Hepatocyte (in vitro differentiated cells): ENCODE results near the gene KCNIP3. TPM values are rescaled to one million over a fixed set of nuclear protein-coding genes. Genes with fewer than 3 reads are reported as not detected.

Source experiments
- DNase-seq: peaks from one replicate; pipeline ENCODE4 v3.0.0-alpha.2; 2016; ENCODE audit warnings: low spot score
- H2AFZ ChIP-seq: fragments of 200-600 bp; sonication (generic); 2 replicates; pipeline ENCODE4 v1.6.0; 2016; ENCODE audit warnings: antibody characterized with exemption, mild to moderate bottlenecking
- H3K27ac ChIP-seq: fragments of 200-600 bp; sonication (generic); 2 replicates; pipeline ENCODE4 v1.5.1; 2016; ENCODE audit warnings: mild to moderate bottlenecking
- H3K27me3 ChIP-seq: fragments of 200-600 bp; sonication (generic); 2 replicates; pipeline ENCODE4 v1.6.1; 2016
- H3K36me3 ChIP-seq: fragments of 200-600 bp; sonication (generic); replicated peaks from 2 replicates; pipeline ENCODE4 v1.5.1; 2016; ENCODE audit warnings: low read depth; ENCODE audit not compliant: insufficient read depth
- H3K4me1 ChIP-seq: fragments of 200-600 bp; sonication (generic); 2 replicates; pipeline ENCODE4 v1.5.1; 2016; ENCODE audit warnings: mild to moderate bottlenecking, moderate library complexity; ENCODE audit not compliant: insufficient read depth
- H3K4me2 ChIP-seq: fragments of 200-600 bp; sonication (generic); 2 replicates; pipeline ENCODE4 v1.6.0; 2016
- H3K4me3 ChIP-seq: fragments of 200-600 bp; sonication (generic); 2 replicates; pipeline ENCODE4 v1.5.1; 2016; ENCODE audit warnings: mild to moderate bottlenecking
- H3K79me2 ChIP-seq: fragments of 200-600 bp; sonication (generic); 2 replicates; pipeline ENCODE4 v1.6.0; 2017; ENCODE audit warnings: mild to moderate bottlenecking
- H3K9me2 ChIP-seq: fragments of 200-600 bp; sonication (generic); replicated peaks from 2 replicates; pipeline ENCODE4 v1.6.0; 2017; ENCODE audit warnings: mild to moderate bottlenecking; ENCODE audit not compliant: insufficient read depth
- H3K9me3 ChIP-seq: fragments of 200-600 bp; sonication (generic); 2 replicates; pipeline ENCODE4 v1.5.1; 2016; ENCODE audit warnings: low read depth, mild to moderate bottlenecking
- H4K20me1 ChIP-seq: fragments of 200-600 bp; sonication (generic); 2 replicates; pipeline ENCODE4 v1.6.0; 2016; ENCODE audit warnings: mild to moderate bottlenecking; ENCODE audit not compliant: insufficient read depth, poor library complexity, severe bottlenecking
- EZH2 ChIP-seq: fragments of 200-600 bp; sonication (generic); IDR thresholded peaks from 2 replicates; pipeline ENCODE4 v1.6.1; 2016; ENCODE audit warnings: antibody characterized with exemption, mild to moderate bottlenecking, borderline replicate concordance
- EZH2phosphoT487 ChIP-seq: fragments of 200-600 bp; sonication (generic); IDR thresholded peaks from one replicate; pipeline ENCODE4 v1.6.1; 2018; ENCODE audit warnings: antibody characterized with exemption, mild to moderate bottlenecking, low read depth, moderate library complexity; ENCODE audit not compliant: unreplicated experiment, severe bottlenecking
- WGBS: methylation state at CpG from one replicate; pipeline ENCODE4 v1.1.6; 2016; ENCODE audit warnings: low lambda C conversion rate; ENCODE audit errors: missing lambda C conversion rate; 5-methylcytosine and 5-hydroxymethylcytosine counted together
- polyA plus RNA-seq: library from polyadenylated mRNA; unstranded; fragments of >200 nt; fragmentation: Nextera tagmentation; extraction: Ambion mirVana; gene quantifications from 2 replicates; pipeline ENCODE4 v1.2.1, GENCODE V29; 2016
- total RNA-seq: library from RNA; depleted of rRNA; stranded (reverse); fragments of >200 nt; gene quantifications from 2 replicates; pipeline ENCODE4 v1.2.3, GENCODE V29; 2014
- TF ChIP-seq, protein P1 (sequence below): fragments of 200-600 bp; sonication (generic); IDR thresholded peaks from 2 replicates; pipeline ENCODE4 v1.5.1; 2016; ENCODE audit warnings: antibody characterized with exemption, mild to moderate bottlenecking; ENCODE audit not compliant: poor library complexity

KCNIP3 gene
- total and polyA plus RNA-seq, 2 experiments from 2014 or later: 6.1 to 6.5 TPM

DNA sequence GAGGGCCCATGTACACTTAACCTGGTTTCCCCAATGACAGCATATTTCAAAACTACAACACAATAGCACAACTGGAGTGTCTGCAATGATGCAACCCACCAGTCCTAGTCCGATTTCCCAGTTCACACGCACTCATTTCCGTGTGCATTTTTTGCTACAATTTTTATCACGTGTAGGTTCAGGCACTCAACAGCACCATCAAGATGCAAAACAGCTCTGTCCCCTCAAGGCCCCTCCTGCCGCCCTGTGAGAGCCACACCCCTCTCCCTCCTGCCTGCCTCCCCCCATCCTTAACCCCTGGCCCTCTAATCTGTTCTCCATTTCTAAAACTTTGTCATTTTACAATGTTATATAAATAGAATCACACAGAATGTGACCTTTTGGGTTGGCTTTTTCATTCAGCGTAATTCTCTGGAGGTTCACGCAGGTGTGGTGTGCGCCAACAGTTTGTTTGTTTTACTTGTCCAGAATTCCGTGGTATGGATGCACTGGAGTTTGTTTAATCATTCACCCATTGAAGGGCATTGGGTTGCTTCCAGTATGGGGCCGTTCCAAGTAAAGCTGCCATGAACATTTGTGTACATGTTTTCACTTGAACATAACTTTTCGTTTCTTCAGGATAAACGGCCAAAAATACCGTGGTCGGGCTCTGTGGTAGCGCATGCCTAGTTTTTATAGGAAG lies 8.4 kb downstream of the KCNIP3 start:
- H2AFZ ChIP-seq: no peak overlapping the region
- H3K27ac ChIP-seq: no peak overlapping the region
- TF ChIP-seq EZH2: no peak
- no peak for TF ChIP-seq EZH2phosphoT487
- TF ChIP-seq, protein P1, sequence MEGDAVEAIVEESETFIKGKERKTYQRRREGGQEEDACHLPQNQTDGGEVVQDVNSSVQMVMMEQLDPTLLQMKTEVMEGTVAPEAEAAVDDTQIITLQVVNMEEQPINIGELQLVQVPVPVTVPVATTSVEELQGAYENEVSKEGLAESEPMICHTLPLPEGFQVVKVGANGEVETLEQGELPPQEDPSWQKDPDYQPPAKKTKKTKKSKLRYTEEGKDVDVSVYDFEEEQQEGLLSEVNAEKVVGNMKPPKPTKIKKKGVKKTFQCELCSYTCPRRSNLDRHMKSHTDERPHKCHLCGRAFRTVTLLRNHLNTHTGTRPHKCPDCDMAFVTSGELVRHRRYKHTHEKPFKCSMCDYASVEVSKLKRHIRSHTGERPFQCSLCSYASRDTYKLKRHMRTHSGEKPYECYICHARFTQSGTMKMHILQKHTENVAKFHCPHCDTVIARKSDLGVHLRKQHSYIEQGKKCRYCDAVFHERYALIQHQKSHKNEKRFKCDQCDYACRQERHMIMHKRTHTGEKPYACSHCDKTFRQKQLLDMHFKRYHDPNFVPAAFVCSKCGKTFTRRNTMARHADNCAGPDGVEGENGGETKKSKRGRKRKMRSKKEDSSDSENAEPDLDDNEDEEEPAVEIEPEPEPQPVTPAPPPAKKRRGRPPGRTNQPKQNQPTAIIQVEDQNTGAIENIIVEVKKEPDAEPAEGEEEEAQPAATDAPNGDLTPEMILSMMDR: no peak
- no peak for DNase-seq
- H3K4me2 ChIP-seq: no peak overlapping the region
- H3K4me3 ChIP-seq: no peak overlapping the region
- H3K36me3 ChIP-seq: no peaks in the 10 kb centered on the region
- no peaks in the 10 kb centered on the region for H3K79me2 ChIP-seq
- whole genome bisulfite sequencing: 63% methylated on average over 15 of the region's 15 CpGs
- no peaks in the 10 kb centered on the region for H3K9me2 ChIP-seq
- no peaks in the 10 kb centered on the region for H3K9me3 ChIP-seq
- no peaks in the 10 kb centered on the region for H4K20me1 ChIP-seq
- no peaks in the 10 kb centered on the region for H3K27me3 ChIP-seq
- H3K4me1 ChIP-seq: no peaks in the 10 kb centered on the region

- DNase-seq: no peak
- H3K36me3 ChIP-seq: no peaks in the 10 kb centered on the region
- no peak overlapping the region for H3K4me3 ChIP-seq
- no peaks in the 10 kb centered on the region for H3K9me2 ChIP-seq
- no peaks in the 10 kb centered on the region for H3K9me3 ChIP-seq
- no peaks in the 10 kb centered on the region for H3K79me2 ChIP-seq
- WGBS: 86% methylated on average over 9 of the region's 10 CpGs
- TF ChIP-seq EZH2 (no peak), EZH2phosphoT487 (no peak)
- TF ChIP-seq, protein P1: no peak
- no peaks in the 10 kb centered on the region for H4K20me1 ChIP-seq
- no peak overlapping the region for H3K4me2 ChIP-seq
- no peaks in the 10 kb centered on the region for H3K27me3 ChIP-seq
- H2AFZ ChIP-seq: no peak overlapping the region
- no peaks in the 10 kb centered on the region for H3K4me1 ChIP-seq
- no peak overlapping the region for H3K27ac ChIP-seq
Measured at GRCh38 chr2:95306336-95306895, 9.3 kb downstream of the KCNIP3 start.

DNA sequence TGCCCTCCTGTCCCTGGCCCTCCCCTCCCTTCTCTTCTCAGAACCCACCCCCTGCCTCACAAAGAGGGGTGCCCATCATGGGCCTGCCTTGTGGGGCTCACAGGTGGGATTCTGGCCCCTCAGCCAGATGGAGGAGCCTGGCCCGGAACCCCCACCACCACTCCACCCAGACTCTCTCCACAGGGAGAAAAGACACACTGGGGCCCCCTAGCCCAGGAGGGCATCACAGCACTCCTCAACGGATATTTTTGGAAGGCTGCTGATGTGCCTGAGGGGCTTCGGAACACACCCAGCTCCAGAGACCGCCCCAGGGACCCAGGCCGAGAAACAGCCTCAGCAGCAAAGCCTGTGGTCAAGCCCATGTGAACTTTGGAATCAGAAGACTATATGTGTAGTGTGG lies 9.9 kb downstream of the KCNIP3 start:
- no peak for TF ChIP-seq EZH2
- TF ChIP-seq EZH2phosphoT487: no peak
- TF ChIP-seq, protein P1: no peak
- no peaks in the 10 kb centered on the region for H3K9me3 ChIP-seq
- H3K27ac ChIP-seq: no peak overlapping the region
- H2AFZ ChIP-seq: no peak overlapping the region
- no peaks in the 10 kb centered on the region for H3K9me2 ChIP-seq
- no peaks in the 10 kb centered on the region for H4K20me1 ChIP-seq
- WGBS: 86% methylated on average over 5 of the region's 5 CpGs
- no peak overlapping the region for H3K4me2 ChIP-seq
- H3K4me3 ChIP-seq: no peak overlapping the region
- H3K4me1 ChIP-seq: no peaks in the 10 kb centered on the region
- no peaks in the 10 kb centered on the region for H3K36me3 ChIP-seq
- no peaks in the 10 kb centered on the region for H3K79me2 ChIP-seq
- no peak for DNase-seq
- no peaks in the 10 kb centered on the region for H3K27me3 ChIP-seq
